ENCODE results near the gene PPA2.
A peak's percentile ranks its signal among the peaks of the same experiment; 100 is the strongest.

- TF ChIP-seq, protein P1, sequence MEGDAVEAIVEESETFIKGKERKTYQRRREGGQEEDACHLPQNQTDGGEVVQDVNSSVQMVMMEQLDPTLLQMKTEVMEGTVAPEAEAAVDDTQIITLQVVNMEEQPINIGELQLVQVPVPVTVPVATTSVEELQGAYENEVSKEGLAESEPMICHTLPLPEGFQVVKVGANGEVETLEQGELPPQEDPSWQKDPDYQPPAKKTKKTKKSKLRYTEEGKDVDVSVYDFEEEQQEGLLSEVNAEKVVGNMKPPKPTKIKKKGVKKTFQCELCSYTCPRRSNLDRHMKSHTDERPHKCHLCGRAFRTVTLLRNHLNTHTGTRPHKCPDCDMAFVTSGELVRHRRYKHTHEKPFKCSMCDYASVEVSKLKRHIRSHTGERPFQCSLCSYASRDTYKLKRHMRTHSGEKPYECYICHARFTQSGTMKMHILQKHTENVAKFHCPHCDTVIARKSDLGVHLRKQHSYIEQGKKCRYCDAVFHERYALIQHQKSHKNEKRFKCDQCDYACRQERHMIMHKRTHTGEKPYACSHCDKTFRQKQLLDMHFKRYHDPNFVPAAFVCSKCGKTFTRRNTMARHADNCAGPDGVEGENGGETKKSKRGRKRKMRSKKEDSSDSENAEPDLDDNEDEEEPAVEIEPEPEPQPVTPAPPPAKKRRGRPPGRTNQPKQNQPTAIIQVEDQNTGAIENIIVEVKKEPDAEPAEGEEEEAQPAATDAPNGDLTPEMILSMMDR (IDR thresholded peaks at IDR 0.05; ENCODE audit: poor library complexity, severe bottlenecking) = no peak
- TF ChIP-seq POLR2AphosphoS5 (IDR thresholded peaks at IDR 0.05) = peak; percentile 86
- TF ChIP-seq SMC3 (conservative IDR thresholded peaks at IDR 0.05; ENCODE audit: poor library complexity) = peak; percentile 19
- no peak for TF ChIP-seq RAD21 (conservative IDR thresholded peaks at IDR 0.05)
- peak; percentile 93 for TF ChIP-seq EP300 (conservative IDR thresholded peaks at IDR 0.05; ENCODE audit: poor library complexity, severe bottlenecking)
- TF ChIP-seq, protein P2, sequence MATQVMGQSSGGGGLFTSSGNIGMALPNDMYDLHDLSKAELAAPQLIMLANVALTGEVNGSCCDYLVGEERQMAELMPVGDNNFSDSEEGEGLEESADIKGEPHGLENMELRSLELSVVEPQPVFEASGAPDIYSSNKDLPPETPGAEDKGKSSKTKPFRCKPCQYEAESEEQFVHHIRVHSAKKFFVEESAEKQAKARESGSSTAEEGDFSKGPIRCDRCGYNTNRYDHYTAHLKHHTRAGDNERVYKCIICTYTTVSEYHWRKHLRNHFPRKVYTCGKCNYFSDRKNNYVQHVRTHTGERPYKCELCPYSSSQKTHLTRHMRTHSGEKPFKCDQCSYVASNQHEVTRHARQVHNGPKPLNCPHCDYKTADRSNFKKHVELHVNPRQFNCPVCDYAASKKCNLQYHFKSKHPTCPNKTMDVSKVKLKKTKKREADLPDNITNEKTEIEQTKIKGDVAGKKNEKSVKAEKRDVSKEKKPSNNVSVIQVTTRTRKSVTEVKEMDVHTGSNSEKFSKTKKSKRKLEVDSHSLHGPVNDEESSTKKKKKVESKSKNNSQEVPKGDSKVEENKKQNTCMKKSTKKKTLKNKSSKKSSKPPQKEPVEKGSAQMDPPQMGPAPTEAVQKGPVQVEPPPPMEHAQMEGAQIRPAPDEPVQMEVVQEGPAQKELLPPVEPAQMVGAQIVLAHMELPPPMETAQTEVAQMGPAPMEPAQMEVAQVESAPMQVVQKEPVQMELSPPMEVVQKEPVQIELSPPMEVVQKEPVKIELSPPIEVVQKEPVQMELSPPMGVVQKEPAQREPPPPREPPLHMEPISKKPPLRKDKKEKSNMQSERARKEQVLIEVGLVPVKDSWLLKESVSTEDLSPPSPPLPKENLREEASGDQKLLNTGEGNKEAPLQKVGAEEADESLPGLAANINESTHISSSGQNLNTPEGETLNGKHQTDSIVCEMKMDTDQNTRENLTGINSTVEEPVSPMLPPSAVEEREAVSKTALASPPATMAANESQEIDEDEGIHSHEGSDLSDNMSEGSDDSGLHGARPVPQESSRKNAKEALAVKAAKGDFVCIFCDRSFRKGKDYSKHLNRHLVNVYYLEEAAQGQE (IDR thresholded peaks at IDR 0.05; ENCODE audit: borderline replicate concordance) = peak; percentile 88
- peak; percentile 9 for TF ChIP-seq MXI1 (conservative IDR thresholded peaks at IDR 0.05; ENCODE audit: poor library complexity, severe bottlenecking)
- TF ChIP-seq TAF1 (IDR thresholded peaks at IDR 0.05; ENCODE audit: low read depth) = peak; percentile 50
- TF ChIP-seq EZH2 (IDR thresholded peaks at IDR 0.05; ENCODE audit: borderline replicate concordance, insufficient read depth, low read length, poor library complexity, severe bottlenecking) = no peak
These were observed 144.8 kb downstream of the PPA2 start for GRCh38 chr4:105329081-105329480.

All from neural cell (in vitro differentiated cells).